ENCODE data around the gene SLC27A4. TPM values are rescaled to one million over a fixed set of nuclear protein-coding genes. Genes with fewer than 3 reads are reported as not detected.

Gene SLC27A4
- total RNA-seq, 3 donors from 2014 or later: 36.5 to 46.8 (median 39.9) TPM

DNA sequence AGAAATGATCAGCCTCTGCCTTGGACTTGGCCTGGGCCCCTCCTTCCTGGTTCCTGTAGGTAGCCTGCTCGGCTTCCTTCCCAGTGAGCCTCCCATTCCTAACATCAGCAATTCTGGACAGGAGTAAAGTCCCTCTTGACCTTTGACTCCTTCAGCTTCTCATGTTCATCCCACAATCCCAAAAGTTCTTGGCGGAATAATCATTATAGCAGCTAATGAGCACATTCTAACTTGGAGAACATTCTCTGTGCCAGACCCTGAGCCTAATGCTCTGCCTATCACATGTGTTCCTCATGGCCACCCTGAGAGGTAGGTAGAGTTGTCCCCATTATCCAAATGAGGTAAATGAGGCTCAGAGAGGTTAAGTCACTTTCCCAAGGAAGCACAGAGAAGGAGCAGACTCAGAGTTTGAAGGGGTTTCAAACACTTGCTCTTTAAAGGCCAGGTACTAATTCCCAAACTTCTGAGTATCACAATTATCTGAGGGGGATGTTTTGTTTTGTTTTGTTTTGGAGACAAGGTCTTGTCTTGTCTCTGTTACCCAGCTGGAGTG is 43.0 kb upstream of the SLC27A4 start:
- DNase-seq: no peak
- no peak for TF ChIP-seq CTCF (IDR thresholded peaks at IDR 0.05)
- H3K4me3 ChIP-seq: no peak overlapping the region
- no peaks in the 10 kb centered on the region for H3K9me3 ChIP-seq
- H3K36me3 ChIP-seq (ENCODE audit: low read depth): no peaks in the 10 kb centered on the region
- peak; percentile 29 for ATAC-seq
- H3K4me1 ChIP-seq (ENCODE audit: low read depth): peaks cover 11% of the 10 kb centered on the region
- intact Hi-C loops (cut with DNase I, micrococcal nuclease): no loop called here

GRCh38 chr9:128298535-128299482 is 41.5 kb upstream of the SLC27A4 start:
- H3K4me1 ChIP-seq (ENCODE audit: low read depth): peaks cover 11% of the 10 kb centered on the region
- no peak overlapping the region for H3K4me3 ChIP-seq
- peak in 2 of 3 donors; percentile 56 to 59 for DNase-seq
- no peaks in the 10 kb centered on the region for H3K9me3 ChIP-seq
- TF ChIP-seq CTCF (IDR thresholded peaks at IDR 0.05): no peak
- H3K36me3 ChIP-seq (ENCODE audit: low read depth): no peaks in the 10 kb centered on the region
- intact Hi-C loops (cut with DNase I, micrococcal nuclease): no loop called here
- ATAC-seq: peak; percentile 29

DNA sequence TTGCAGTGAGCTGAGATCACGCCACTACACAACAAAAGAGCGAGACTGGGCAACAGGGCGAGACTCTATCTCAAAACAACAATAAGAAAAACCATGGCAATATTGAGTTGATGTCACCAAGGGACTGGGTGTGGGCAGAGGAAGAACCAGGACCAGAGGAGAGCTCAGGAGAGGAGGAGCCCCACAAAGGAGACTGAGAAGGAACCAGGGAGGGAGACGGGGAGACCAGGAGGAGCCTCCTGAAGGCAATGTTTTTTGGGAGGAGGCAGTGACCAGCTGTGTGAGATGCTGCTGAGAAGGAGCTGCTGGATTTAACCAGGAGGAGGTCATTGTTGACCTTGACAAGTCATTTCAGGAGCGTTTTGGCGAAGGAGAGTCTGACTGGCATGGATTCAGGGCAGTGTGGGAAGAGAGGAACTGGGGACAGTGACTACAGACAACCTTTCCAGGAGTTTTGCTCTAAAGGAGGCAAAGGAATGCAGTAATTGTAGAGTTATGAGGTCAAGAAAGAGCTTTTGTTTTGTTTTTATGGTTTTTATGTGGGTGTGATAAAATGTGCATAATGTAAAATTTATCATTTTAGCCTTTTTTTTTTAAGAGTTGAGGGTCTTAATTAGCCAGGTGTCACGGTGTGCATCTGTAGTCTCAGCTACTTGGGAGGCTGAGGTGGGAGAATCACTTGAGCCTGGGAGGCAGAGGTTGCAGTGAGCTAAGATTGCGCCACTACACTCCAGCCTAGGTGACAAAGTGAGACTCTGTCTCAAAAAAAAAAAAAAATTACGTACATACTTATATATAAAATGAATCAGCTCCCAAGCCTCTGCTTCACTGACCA is 36.0 kb upstream of the SLC27A4 start:
- Histone ChIP-seq H3K4me3 (no peak overlapping the region), H3K9me3 (no peaks in the 10 kb centered on the region), H3K36me3 (ENCODE audit: low read depth) (no peaks in the 10 kb centered on the region), H3K4me1 (ENCODE audit: low read depth) (no peaks in the 10 kb centered on the region)
- DNase-seq: no peak
- intact Hi-C loops (cut with DNase I, micrococcal nuclease): no loop called here
- no peak for ATAC-seq
- TF ChIP-seq CTCF (IDR thresholded peaks at IDR 0.05): no peak

DNA sequence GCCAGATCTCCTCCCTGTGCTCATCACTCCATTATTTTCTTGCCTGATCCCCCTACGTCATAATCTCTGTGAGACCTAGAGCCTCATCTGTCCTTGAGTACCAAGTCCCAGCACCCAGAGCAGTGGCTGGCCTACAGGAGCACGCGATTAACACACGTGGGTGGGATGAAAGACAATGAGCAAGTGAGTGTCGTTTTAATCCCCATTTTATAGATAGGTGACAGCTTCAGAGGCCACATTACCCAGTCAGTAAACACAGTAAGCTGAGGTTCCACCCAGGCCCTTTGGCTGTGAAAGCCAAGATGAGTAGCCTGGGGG is 35.4 kb upstream of the SLC27A4 start:
- intact Hi-C loops (cut with DNase I, micrococcal nuclease): no loop called here
- Histone ChIP-seq H3K9me3 (no peaks in the 10 kb centered on the region), H3K36me3 (ENCODE audit: low read depth) (peaks cover 4% of the 10 kb centered on the region), H3K4me1 (ENCODE audit: low read depth) (no peaks in the 10 kb centered on the region), H3K4me3 (no peak overlapping the region)
- ATAC-seq (peak; percentile 55), DNase-seq (no peak)
- TF ChIP-seq CTCF (IDR thresholded peaks at IDR 0.05): no peak

- H3K36me3 ChIP-seq (ENCODE audit: low read depth): peaks cover 4% of the 10 kb centered on the region
Observed at GRCh38 chr9:128309551-128309950, 30.8 kb upstream of the SLC27A4 start.

More at GRCh38 chr9:128309551-128309950, 30.8 kb upstream of the SLC27A4 start:
- ATAC-seq: no peak
- Histone ChIP-seq H3K4me3 (no peak overlapping the region), H3K4me1 (ENCODE audit: low read depth) (no peaks in the 10 kb centered on the region), H3K9me3 (no peaks in the 10 kb centered on the region)
- no peak for DNase-seq
- intact Hi-C loops (cut with DNase I, micrococcal nuclease): no loop called here
- no peak for TF ChIP-seq CTCF (IDR thresholded peaks at IDR 0.05)

Data from mucosa of descending colon (tissue), 3 donors.